HG03558 (cell line): Measurements from ENCODE around the gene DPY30.

Experiments used
- ATAC-seq: cut with Tn5 transposase; IDR thresholded peaks from one replicate; pipeline ENCODE4 v1.9.1; 2021; ENCODE audit warnings: moderate number of reproducible peaks; ENCODE audit not compliant: unreplicated experiment; ENCODE audit errors: extremely low read depth

DPY30 gene

GRCh38 chr2:32010280-32010669, 29.3 kb downstream of the DPY30 start:
- ATAC-seq, result peak; percentile 13

- ATAC-seq, result no peak
Measured at GRCh38 chr2:32009516-32010256, 29.9 kb downstream of the DPY30 start.

GRCh38 chr2:32008805-32009515, 30.6 kb downstream of the DPY30 start:
- ATAC-seq, result no peak

- ATAC-seq, result no peak
Measured at GRCh38 chr2:32007121-32007391, 32.5 kb downstream of the DPY30 start.

- ATAC-seq, result no peak
Measured at GRCh38 chr2:32005371-32005976, 34.1 kb downstream of the DPY30 start.

GRCh38 chr2:32003791-32004190, 35.8 kb downstream of the DPY30 start:
- no peak for ATAC-seq

- ATAC-seq, result no peak
Measured at GRCh38 chr2:32002406-32002805, 37.2 kb downstream of the DPY30 start.

- no peak for ATAC-seq
Measured at GRCh38 chr2:31999438-31999837, 40.2 kb downstream of the DPY30 start.

GRCh38 chr2:31998731-31999383, 40.7 kb downstream of the DPY30 start:
- ATAC-seq, result no peak

- no peak for ATAC-seq
Measured at GRCh38 chr2:31997653-31998052, 42.0 kb downstream of the DPY30 start.

- no peak for ATAC-seq
Measured at GRCh38 chr2:31996571-31997150, 42.9 kb downstream of the DPY30 start.

GRCh38 chr2:31992934-31993333, 46.7 kb downstream of the DPY30 start:
- no peak for ATAC-seq

- no peak for ATAC-seq
Measured at GRCh38 chr2:31992025-31992579, 47.5 kb downstream of the DPY30 start.

GRCh38 chr2:31989946-31990345, 49.7 kb downstream of the DPY30 start:
- ATAC-seq, result no peak

- no peak for ATAC-seq
Measured at GRCh38 chr2:31987454-31988220, 52.0 kb downstream of the DPY30 start.

GRCh38 chr2:31986906-31987305, 52.7 kb downstream of the DPY30 start:
- ATAC-seq, result no peak

- no peak for ATAC-seq
Measured at GRCh38 chr2:31983762-31984467, 55.7 kb downstream of the DPY30 start.

GRCh38 chr2:31980674-31981356, 58.8 kb downstream of the DPY30 start:
- peak; percentile 98 for ATAC-seq

- ATAC-seq, result no peak
Measured at GRCh38 chr2:31979956-31980355, 59.6 kb downstream of the DPY30 start.
